Measurements from ENCODE around the gene EBNA1BP2. TPM values are rescaled to one million over a fixed set of nuclear protein-coding genes. Genes with fewer than 3 reads are reported as not detected.

EBNA1BP2 gene
- total and polyA plus RNA-seq, 5 experiments from 2014 or later, result 27.3 to 57.4 (median 50.9) TPM

DNA sequence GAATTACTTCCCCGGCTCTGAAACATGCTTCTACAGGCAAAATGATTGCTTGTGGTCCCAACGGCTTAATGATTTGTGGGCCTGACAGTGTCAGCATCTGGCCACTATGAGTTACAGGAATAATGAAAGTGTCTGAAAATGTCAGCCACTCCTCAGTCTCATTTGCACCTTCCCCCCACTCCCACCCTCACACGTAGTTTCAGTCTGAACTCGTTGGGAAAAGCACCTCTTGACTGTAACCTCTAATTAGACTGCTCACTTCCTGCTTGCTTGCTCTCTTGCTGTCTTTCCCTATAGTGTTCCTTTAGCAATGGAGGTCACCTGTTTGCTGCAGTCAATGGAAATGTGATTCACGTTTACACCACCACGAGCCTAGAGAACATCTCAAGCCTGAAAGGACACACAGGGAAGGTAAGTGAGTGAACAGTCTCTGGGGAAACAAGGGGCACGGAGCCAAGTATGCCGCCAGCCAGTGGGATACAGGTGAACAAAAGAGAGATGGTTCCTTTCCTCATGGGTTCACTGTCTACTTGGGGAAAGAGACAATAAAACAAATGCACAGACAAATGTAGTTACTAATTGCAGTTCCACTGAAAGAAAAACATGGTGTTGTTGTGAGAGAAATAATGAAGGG lies 27.1 kb upstream of the EBNA1BP2 start:
- no peak for ATAC-seq

DNA sequence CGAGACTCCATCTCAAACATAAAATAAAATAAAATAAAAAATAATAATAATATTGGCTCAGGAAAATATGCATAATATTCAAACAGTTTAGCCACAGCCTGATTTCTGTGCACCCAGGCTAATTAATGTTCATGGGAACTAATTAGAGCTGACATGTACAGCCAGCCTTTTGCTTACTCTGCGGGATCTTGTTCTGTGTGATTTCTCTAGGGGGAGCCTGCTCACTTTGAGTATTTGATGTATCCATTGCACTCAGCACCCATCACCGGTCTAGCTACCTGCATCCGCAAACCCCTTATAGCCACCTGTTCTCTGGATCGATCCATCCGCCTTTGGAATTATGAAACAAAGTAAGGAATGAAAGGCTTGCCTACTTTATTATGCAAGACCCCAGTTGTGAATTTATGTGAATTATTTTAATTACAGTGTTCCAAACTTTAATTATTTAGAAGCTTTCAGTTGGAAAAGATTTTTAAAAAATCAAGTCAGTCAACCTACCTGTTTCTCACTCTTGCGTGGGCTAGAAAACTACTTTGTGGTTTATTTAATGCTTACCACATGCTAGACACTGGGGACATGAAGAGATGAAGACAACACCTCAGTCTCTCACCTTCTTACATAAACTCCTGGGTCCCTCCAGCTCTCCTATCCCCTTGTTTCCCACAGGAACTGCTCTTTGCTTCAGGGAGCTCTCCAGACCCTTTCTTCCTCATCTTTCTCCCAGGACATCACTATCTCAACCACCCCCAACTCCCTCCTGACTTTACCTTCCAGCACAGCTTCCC lies 25.4 kb upstream of the EBNA1BP2 start:
- ATAC-seq (no peak), DNase-seq (no peak)
- peaks cover 5 to 16% (median 8%) of the 10 kb centered on the region in 9 donors for H3K9me3 Mint-ChIP-seq
- H3K4me3 Mint-ChIP-seq, result no peak overlapping the region
- no peak overlapping the region for H3K27ac Mint-ChIP-seq
- peaks cover 9 to 21% (median 9%) of the 10 kb centered on the region in 5 donors for H3K27me3 Mint-ChIP-seq
- POLR2A ChIA-PET, result no interaction called here
- peaks cover 0 to 8% (median 7%) of the 10 kb centered on the region in 3 donors for H3K36me3 Mint-ChIP-seq
- no peaks in the 10 kb centered on the region for H3K4me1 Mint-ChIP-seq

More for the DNA sequence above, 27.1 kb upstream of the EBNA1BP2 start:
- DNase-seq, result no peak
- Mint-ChIP-seq H3K4me1 (no peaks in the 10 kb centered on the region), H3K9me3 (peaks cover 4 to 14% (median 11%) of the 10 kb centered on the region in 9 donors), H3K36me3 (peaks cover 0 to 11% (median 7%) of the 10 kb centered on the region in 3 donors), H3K27ac (no peak overlapping the region), H3K4me3 (no peak overlapping the region), H3K27me3 (peaks cover 7 to 19% (median 9%) of the 10 kb centered on the region in 5 donors)
- POLR2A ChIA-PET, result no interaction called here

DNA sequence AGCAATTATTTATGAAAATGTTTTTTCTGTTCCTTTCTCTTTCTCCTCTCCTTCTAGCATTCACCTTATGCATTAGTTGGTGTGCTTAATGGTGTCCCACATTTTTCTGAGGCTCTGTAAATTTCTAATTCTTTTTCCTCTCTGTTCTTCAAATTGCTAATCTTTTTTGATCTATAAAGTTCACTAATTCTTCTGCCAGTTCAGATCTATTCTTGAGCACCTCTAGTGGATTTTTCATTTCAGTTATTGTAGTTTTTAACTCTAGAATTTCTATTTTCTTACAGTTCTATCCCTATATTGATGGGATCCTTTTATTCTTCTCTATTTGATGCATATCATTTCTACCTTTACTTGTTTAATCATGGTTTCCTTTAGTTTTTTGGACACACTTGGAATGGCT lies 22.4 kb upstream of the EBNA1BP2 start:
- peaks cover 5 to 44% (median 10%) of the 10 kb centered on the region in 9 donors for H3K9me3 Mint-ChIP-seq
- DNase-seq (no peak), ATAC-seq (no peak)
- H3K36me3 Mint-ChIP-seq, result peaks cover 0 to 26% (median 9%) of the 10 kb centered on the region in 3 donors
- H3K4me3 Mint-ChIP-seq, result no peak overlapping the region
- H3K27ac Mint-ChIP-seq, result no peak overlapping the region
- POLR2A ChIA-PET, result no interaction called here
- H3K4me1 Mint-ChIP-seq, result no peaks in the 10 kb centered on the region
- H3K27me3 Mint-ChIP-seq, result peaks cover 12 to 25% (median 15%) of the 10 kb centered on the region in 5 donors

DNA sequence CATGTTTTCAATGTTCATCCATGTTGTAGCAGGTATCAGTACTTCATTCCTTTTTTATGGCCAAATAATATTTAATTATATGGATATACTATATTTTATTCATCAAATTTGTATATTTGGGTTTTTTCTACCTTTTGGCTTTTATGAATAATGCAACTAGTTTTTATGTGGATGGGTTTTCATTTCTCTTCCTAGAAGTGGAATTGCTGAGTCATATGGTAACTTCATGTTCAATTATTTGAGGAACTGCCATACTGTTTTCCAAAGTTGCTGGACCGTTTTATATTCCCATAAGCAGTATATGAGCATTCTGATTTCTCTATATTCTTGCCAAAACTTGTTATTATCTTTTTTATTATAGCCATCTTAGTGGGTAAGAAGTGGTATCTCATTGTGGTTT lies 16.0 kb upstream of the EBNA1BP2 start:
- Mint-ChIP-seq H3K4me1 (no peaks in the 10 kb centered on the region), H3K9me3 (peaks cover 0 to 38% (median 3%) of the 10 kb centered on the region in 9 donors), H3K4me3 (no peak overlapping the region), H3K36me3 (peaks cover 0 to 19% (median 2%) of the 10 kb centered on the region in 3 donors), H3K27me3 (peaks cover 3 to 23% (median 8%) of the 10 kb centered on the region in 5 donors), H3K27ac (no peak overlapping the region)
- POLR2A ChIA-PET, result no interaction called here
- ATAC-seq (no peak), DNase-seq (no peak)

DNA sequence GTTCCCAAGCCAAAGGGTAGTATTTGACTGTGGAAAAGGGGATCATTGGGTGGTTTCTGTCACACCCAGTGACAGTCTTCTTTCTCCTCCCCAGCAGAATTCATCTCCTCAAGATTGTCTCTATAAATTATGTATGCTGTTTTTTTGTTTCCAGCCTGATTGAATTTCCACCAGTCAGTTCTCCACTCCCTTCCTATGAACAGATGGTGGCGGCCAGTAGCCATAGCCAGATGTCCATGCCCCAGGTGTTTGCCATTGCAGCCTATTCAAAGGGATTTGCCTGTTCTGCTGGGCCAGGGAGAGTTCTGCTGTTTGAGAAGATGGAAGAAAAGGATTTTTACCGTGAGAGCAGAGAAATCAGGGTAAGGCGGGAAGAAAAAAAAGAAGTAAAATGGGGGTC lies 12.9 kb upstream of the EBNA1BP2 start:
- no peak overlapping the region for H3K4me3 Mint-ChIP-seq
- H3K4me1 Mint-ChIP-seq, result no peaks in the 10 kb centered on the region
- POLR2A ChIA-PET, result no interaction called here

DNA sequence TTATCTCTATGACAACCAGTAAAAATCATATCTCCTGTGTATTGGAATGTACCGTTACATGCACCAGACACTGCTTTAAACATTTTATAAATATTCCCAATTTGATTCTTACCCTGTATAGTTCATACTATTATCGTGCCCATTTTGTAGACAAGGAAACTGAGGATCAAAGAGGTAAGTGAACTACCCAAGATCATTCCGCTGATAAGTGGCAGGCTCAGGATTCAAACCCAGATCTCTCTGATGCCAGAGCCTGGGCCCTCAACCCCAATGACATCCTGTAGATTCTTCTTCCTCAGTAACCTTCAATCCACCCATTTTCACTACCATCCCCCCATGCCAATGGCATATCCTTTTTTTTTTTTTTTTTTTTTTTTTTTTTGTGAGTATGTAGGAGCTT lies 12.3 kb upstream of the EBNA1BP2 start:
- H3K27me3 Mint-ChIP-seq, result peaks cover 2 to 11% (median 5%) of the 10 kb centered on the region in 5 donors
- ATAC-seq (no peak), DNase-seq (no peak)
- H3K27ac Mint-ChIP-seq, result no peak overlapping the region
- peaks cover 0 to under 1% (median 0%) of the 10 kb centered on the region in 3 donors for H3K36me3 Mint-ChIP-seq
- H3K4me1 Mint-ChIP-seq, result no peaks in the 10 kb centered on the region
- no peak overlapping the region for H3K4me3 Mint-ChIP-seq
- POLR2A ChIA-PET, result no interaction called here
- peaks cover 0 to 5% (median 0%) of the 10 kb centered on the region in 9 donors for H3K9me3 Mint-ChIP-seq

More for the DNA sequence above, 12.9 kb upstream of the EBNA1BP2 start:
- Mint-ChIP-seq H3K36me3 (peaks cover 0 to 7% (median 0%) of the 10 kb centered on the region in 3 donors), H3K9me3 (peaks cover 0 to 11% (median 0%) of the 10 kb centered on the region in 9 donors), H3K27me3 (peaks cover 2 to 11% (median 5%) of the 10 kb centered on the region in 5 donors), H3K27ac (no peak overlapping the region)
- no peak for DNase-seq
- ATAC-seq, result no peak

- peaks cover 0 to 7% (median 5%) of the 10 kb centered on the region in 4 donors for H3K4me1 Mint-ChIP-seq
- ATAC-seq (no peak), DNase-seq (no peak)
- POLR2A ChIA-PET, result no interaction called here
- H3K9me3 Mint-ChIP-seq, result no peaks in the 10 kb centered on the region
- peaks cover 17 to 31% (median 25%) of the 10 kb centered on the region in 5 donors for H3K27me3 Mint-ChIP-seq
- no peaks in the 10 kb centered on the region for H3K36me3 Mint-ChIP-seq
- H3K27ac Mint-ChIP-seq, result no peak overlapping the region
- no peak overlapping the region for H3K4me3 Mint-ChIP-seq
These were observed 5.6 kb upstream of the EBNA1BP2 start for GRCh38 chr1:43177691-43178090.

- Mint-ChIP-seq H3K4me1 (peaks cover 7 to 33% (median 31%) of the 10 kb centered on the region in 4 donors), H3K27ac (no peak overlapping the region), H3K9me3 (no peaks in the 10 kb centered on the region), H3K27me3 (peaks cover 17 to 31% (median 25%) of the 10 kb centered on the region in 5 donors), H3K36me3 (peaks cover 0 to 7% (median 0%) of the 10 kb centered on the region in 3 donors), H3K4me3 (no peak overlapping the region)
- POLR2A ChIA-PET, result no interaction called here
- ATAC-seq, result no peak
- no peak for DNase-seq
These were observed 2.8 kb upstream of the EBNA1BP2 start for GRCh38 chr1:43174873-43175272.

GRCh38 chr1:43172527-43172972 lies 460 bp upstream of the EBNA1BP2 start:
- DNase-seq (peak in 6 of 10 donors; percentile 72 to 94 (median 78)), ATAC-seq (peak; percentile 80 to 81)
- POLR2A ChIA-PET, result interaction anchor here (1.1 to 2.2 kb wide), 5 partner anchors 186 to 477 kb away, joined by 3 to 7 read pairs (median 4); partner anchors contain the start of genes C1orf50, CDC20, KDM4A and P3H1
- Mint-ChIP-seq H3K27ac (peak overlapping the region in 9 of 10 donors; percentile 93 to 98 (median 97)), H3K9me3 (no peaks in the 10 kb centered on the region), H3K4me3 (peak overlapping the region; percentile 96 to 100 (median 98)), H3K36me3 (peaks cover 0 to 30% (median 0%) of the 10 kb centered on the region in 3 donors), H3K27me3 (peaks cover 15 to 28% (median 22%) of the 10 kb centered on the region in 5 donors), H3K4me1 (peaks cover 11 to 40% (median 35%) of the 10 kb centered on the region in 4 donors)

GRCh38 chr1:43171312-43171875 lies 696 bp downstream of the EBNA1BP2 start:
- DNase-seq (no peak), ATAC-seq (no peak)
- POLR2A ChIA-PET, result interaction anchor here (0.7 to 2.2 kb wide), 7 partner anchors 187 to 714 kb away, joined by 3 to 7 read pairs (median 4); partner anchors contain the start of genes C1orf50, CDC20, HYI and KDM4A
- Mint-ChIP-seq H3K27me3 (peaks cover 5 to 17% (median 12%) of the 10 kb centered on the region in 5 donors), H3K36me3 (peaks cover 5 to 41% (median 5%) of the 10 kb centered on the region in 3 donors), H3K4me1 (peaks cover 11 to 40% (median 35%) of the 10 kb centered on the region in 4 donors), H3K9me3 (no peaks in the 10 kb centered on the region), H3K4me3 (peak overlapping the region; percentile 96 to 100 (median 98)), H3K27ac (peak overlapping the region in 9 of 10 donors; percentile 6 to 98 (median 97))

GRCh38 chr1:43165765-43166164 lies 6.3 kb downstream of the EBNA1BP2 start:
- H3K4me1 Mint-ChIP-seq, result peaks cover 10 to 23% (median 13%) of the 10 kb centered on the region in 4 donors
- peaks cover 5 to 77% (median 13%) of the 10 kb centered on the region in 3 donors for H3K36me3 Mint-ChIP-seq
- no peak overlapping the region for H3K4me3 Mint-ChIP-seq
- no peak for DNase-seq
- POLR2A ChIA-PET, result no interaction called here
- H3K9me3 Mint-ChIP-seq, result no peaks in the 10 kb centered on the region
- H3K27me3 Mint-ChIP-seq, result no peaks in the 10 kb centered on the region
- ATAC-seq, result no peak
- peak overlapping the region in 5 of 10 donors; percentile 1 to 32 (median 8) for H3K27ac Mint-ChIP-seq

DNA sequence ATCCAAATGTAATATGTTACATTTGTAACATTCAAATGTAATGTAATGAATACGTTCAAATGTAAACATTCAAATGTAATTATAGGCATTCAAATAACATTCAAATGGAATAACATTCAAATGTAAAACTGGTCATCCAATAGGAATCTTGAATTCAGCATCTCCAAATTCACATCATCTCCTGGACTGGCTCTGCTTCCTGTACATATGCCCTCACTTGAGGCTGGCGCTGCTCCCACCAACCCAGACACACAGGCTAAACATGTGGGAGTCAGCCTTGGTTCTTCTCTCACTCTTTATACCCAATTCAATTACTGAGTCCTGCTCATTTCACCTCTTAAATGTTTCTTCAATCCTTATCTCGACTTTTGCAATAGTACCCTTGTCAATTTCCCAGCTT lies 6.9 kb downstream of the EBNA1BP2 start:
- H3K4me1 Mint-ChIP-seq, result peaks cover 7 to 17% (median 10%) of the 10 kb centered on the region in 4 donors
- ATAC-seq (no peak), DNase-seq (no peak)
- POLR2A ChIA-PET, result no interaction called here
- H3K36me3 Mint-ChIP-seq, result peaks cover 5 to 72% (median 13%) of the 10 kb centered on the region in 3 donors
- peak overlapping the region in 3 of 10 donors; percentile 7 to 61 (median 32) for H3K27ac Mint-ChIP-seq
- H3K27me3 Mint-ChIP-seq, result no peaks in the 10 kb centered on the region
- no peak overlapping the region for H3K4me3 Mint-ChIP-seq
- no peaks in the 10 kb centered on the region for H3K9me3 Mint-ChIP-seq
